ENCODE results near the gene MRPS21.

DNA sequence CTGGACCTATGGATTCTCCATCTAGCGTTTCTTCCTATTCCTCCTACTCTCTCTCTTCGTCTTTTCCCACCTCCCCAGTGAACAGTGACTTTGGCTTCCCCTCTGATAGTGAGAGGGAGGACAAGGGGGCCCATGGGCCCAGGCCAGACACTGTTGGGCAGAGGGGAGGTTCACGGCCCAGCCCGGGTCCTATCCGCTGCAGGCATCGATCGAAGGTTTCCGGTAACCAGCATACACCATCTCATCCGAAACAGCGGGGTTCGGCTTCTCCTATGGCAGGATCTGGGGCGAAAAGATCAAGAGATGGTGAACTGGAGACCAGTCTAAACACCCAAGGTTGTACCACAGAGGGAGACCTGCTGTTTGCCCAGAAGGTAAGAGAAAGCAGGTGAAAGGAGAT, 10.4 kb upstream of the MRPS21 start:
- TF ChIP-seq, protein P1, sequence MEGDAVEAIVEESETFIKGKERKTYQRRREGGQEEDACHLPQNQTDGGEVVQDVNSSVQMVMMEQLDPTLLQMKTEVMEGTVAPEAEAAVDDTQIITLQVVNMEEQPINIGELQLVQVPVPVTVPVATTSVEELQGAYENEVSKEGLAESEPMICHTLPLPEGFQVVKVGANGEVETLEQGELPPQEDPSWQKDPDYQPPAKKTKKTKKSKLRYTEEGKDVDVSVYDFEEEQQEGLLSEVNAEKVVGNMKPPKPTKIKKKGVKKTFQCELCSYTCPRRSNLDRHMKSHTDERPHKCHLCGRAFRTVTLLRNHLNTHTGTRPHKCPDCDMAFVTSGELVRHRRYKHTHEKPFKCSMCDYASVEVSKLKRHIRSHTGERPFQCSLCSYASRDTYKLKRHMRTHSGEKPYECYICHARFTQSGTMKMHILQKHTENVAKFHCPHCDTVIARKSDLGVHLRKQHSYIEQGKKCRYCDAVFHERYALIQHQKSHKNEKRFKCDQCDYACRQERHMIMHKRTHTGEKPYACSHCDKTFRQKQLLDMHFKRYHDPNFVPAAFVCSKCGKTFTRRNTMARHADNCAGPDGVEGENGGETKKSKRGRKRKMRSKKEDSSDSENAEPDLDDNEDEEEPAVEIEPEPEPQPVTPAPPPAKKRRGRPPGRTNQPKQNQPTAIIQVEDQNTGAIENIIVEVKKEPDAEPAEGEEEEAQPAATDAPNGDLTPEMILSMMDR (IDR thresholded peaks at IDR 0.05), result no peak
- no peak for TF ChIP-seq POLR2AphosphoS5 (IDR thresholded peaks at IDR 0.05)

Data from breast epithelium (tissue), 3 donors.